ENCODE data around the gene NR4A1.

Gene NR4A1

GRCh38 chr12:52060498-52061177 is 9.4 kb downstream of the NR4A1 start:
- no peak for TF ChIP-seq CTCF (IDR thresholded peaks at IDR 0.05; ENCODE audit: low read depth, low read length, missing control alignments)
- DNase-seq (ENCODE audit: low read depth), result no peak
- H3K4me3 ChIP-seq (ENCODE audit: low read depth, low read length), result no peak overlapping the region

DNA sequence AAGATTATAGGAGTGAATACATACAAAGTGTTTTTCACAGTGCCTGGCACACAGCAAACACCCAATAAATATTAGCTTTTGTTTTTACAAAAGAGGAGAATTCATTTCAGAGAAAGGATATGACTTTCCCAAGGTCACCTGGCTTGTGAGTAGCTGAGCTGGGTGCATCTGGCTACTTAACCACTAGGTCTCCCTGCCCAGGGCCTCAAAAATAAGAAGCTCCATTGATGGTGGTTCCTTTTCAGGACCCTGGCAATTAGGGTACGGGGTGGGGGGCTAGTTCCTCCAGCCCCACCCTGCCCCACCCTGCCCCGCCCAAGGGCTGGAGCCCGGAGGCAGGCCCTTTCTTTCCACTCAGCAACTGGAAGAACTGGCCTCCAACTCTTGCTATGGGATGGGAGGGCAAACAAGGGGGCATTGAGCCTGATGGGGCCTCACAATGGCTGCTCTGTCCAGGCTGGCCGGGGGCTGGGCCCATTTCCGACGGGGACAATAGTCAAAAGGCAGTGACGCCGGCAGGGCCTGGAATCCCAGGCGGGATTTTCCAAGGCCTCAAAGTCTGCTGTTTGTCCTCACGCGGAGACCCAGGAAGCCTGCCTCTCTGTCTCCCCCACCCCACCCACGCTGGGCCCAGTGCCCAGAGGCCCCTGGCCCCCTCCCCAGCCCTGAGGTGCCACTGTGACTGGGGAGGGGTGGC is 10.4 kb downstream of the NR4A1 start:
- no peak overlapping the region for H3K4me3 ChIP-seq (ENCODE audit: low read depth, low read length)
- no peak for DNase-seq (ENCODE audit: low read depth)
- TF ChIP-seq CTCF (IDR thresholded peaks at IDR 0.05; ENCODE audit: low read depth, low read length, missing control alignments), result no peak

DNA sequence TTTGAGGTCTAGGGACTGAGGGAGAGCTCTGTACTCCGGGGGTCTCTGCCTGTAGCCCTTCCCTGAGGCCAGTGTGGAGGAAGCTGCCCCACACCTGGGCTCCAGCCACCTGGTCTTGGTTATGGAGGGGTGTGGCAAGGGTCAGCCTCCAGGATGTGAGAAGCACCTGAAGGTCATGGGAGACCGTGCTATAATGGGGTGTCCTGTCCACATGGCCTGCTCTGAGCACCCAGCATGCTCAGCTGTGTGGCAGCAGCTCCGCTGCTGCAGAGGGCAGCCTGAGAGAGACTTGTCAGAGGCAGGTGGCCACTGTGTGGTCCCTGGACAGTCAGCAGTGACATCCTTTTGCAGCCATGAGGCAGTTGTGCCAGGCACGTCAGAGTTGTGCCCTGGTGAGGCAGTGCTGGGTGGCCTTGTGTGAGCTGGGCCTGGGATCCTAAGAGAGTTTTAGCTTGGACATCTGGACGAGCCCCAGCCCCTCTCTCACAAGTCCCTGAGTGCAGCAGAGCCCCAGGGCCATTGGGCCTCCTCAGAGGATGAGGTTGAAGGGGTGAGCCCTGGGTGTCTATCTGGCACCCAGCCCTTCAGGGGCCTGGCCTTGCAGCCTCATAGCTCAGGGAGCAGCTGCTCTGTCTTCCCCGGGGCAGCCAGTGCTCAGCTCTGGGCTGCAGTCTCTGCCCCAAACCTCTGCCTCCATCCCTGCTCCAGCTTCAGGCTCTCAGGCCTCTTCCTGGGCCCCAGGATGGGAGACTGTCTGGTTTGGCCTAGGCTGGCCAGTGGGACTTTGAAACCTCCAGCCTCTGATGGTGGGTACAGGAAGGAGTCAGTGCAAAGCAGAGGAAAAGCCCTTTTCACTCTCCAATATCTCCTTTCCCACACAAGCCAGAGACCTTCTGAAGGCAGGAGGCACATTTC is 11.2 kb downstream of the NR4A1 start:
- no peak for TF ChIP-seq CTCF (IDR thresholded peaks at IDR 0.05; ENCODE audit: low read depth, low read length, missing control alignments)
- no peak overlapping the region for H3K4me3 ChIP-seq (ENCODE audit: low read depth, low read length)
- no peak for DNase-seq (ENCODE audit: low read depth)

DNA sequence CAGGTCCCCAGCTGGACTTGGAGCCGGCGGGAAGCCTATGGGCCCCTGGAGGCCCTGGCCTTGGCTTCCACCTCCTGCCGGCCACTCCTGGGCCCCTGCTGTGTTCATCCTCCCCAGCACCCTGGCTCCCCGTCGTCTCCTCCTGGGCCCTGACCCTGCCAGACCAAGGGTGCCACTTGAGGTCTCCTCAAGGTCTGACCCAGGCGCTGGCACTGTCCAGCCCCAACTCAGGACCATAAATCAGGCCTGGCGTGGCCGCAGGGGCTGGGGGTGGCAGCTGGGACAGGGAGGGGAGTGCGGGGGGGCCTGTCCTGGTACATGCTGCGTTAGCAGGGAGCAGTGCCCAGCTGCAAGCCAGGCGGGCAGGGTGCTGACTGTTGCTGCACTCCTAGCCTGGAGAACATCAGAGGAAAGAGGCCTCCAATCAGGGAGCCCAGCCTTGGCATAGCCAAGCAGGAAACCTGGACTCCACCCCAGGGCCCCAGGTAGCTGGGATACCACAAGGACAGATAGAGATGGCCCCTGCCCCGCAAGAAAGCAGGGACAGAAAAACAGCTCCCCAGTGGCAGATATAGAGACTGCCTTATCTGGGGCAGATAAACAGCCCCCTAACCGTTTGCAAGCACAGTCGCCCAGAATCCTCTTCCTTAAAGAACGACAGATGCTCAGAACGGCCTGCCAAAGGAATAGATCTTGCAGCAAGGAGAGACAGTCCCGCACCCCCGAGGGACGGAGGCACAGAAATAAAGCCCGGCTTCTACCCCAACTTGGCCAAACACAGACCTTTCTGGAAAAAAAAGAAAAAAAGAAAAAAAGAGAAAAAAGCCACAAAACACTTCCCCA is 12.1 kb downstream of the NR4A1 start:
- no peak for TF ChIP-seq CTCF (IDR thresholded peaks at IDR 0.05; ENCODE audit: low read depth, low read length, missing control alignments)
- DNase-seq (ENCODE audit: low read depth), result no peak
- no peak overlapping the region for H3K4me3 ChIP-seq (ENCODE audit: low read depth, low read length)

GRCh38 chr12:52063981-52064649 is 12.9 kb downstream of the NR4A1 start:
- DNase-seq (ENCODE audit: low read depth), result no peak
- no peak for TF ChIP-seq CTCF (IDR thresholded peaks at IDR 0.05; ENCODE audit: low read depth, low read length, missing control alignments)
- no peak overlapping the region for H3K4me3 ChIP-seq (ENCODE audit: low read depth, low read length)

All from GM12864 (cell line).